IMR-90 (cell line): Measurements from ENCODE around the gene JAKMIP2.

ENCODE experiments used
- BHLHE40 ChIP-seq: fragments of 150-350 bp; IDR thresholded peaks from 2 replicates; pipeline ENCODE4 v1.6.1; 2016; ENCODE audit warnings: mild to moderate bottlenecking, low read depth, low read length
- CEBPB ChIP-seq: IDR thresholded peaks from 2 replicates; pipeline ENCODE4 v1.6.1; 2012; ENCODE audit warnings: low read depth, low read length, improper control_type of control experiment
- CTCF ChIP-seq: conservative IDR thresholded peaks from 2 replicates; pipeline ENCODE4 v1.5.1; 2012; ENCODE audit warnings: mild to moderate bottlenecking, low read depth, low read length, improper control_type of control experiment
- ELK1 ChIP-seq: fragments of 150-350 bp; IDR thresholded peaks from 2 replicates; pipeline ENCODE4 v1.6.1; 2016; ENCODE audit warnings: low read depth, mild to moderate bottlenecking, low read length, moderate library complexity, borderline replicate concordance
- MAZ ChIP-seq: IDR thresholded peaks from 2 replicates; pipeline ENCODE4 v1.6.1; 2012; ENCODE audit warnings: low read depth, mild to moderate bottlenecking, low read length, improper control_type of control experiment, moderate library complexity, borderline replicate concordance
- NFE2L2 ChIP-seq: fragments of 150-350 bp; IDR thresholded peaks from 2 replicates; pipeline ENCODE4 v1.6.1; 2016; ENCODE audit warnings: low read depth, mild to moderate bottlenecking, low read length
- POLR2A ChIP-seq: IDR thresholded peaks from 2 replicates; pipeline ENCODE4 v1.6.1; 2012; ENCODE audit warnings: mild to moderate bottlenecking, low read depth, low read length
- RAD21 ChIP-seq: IDR thresholded peaks from 2 replicates; pipeline ENCODE4 v1.6.1; 2012; ENCODE audit warnings: low read length, improper control_type of control experiment
- RFX5 ChIP-seq: IDR thresholded peaks from 2 replicates; pipeline ENCODE4 v1.8.0; 2012; ENCODE audit warnings: low read depth, mild to moderate bottlenecking, low read length, moderate library complexity
- TF ChIP-seq, protein P1 (sequence below): fragments of 150-350 bp; IDR thresholded peaks from 2 replicates; pipeline ENCODE4 v1.6.1; 2017; ENCODE audit warnings: mild to moderate bottlenecking, antibody characterized with exemption, low read length, low read depth

- TF ChIP-seq CTCF (no peak), POLR2A (no peak), CEBPB (no peak), RAD21 (no peak), ELK1 (no peak), RFX5 (no peak), NFE2L2 (no peak), MAZ (no peak), BHLHE40 (no peak)
- TF ChIP-seq, protein P1, sequence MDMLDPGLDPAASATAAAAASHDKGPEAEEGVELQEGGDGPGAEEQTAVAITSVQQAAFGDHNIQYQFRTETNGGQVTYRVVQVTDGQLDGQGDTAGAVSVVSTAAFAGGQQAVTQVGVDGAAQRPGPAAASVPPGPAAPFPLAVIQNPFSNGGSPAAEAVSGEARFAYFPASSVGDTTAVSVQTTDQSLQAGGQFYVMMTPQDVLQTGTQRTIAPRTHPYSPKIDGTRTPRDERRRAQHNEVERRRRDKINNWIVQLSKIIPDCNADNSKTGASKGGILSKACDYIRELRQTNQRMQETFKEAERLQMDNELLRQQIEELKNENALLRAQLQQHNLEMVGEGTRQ = no peak
Observed at GRCh38 chr5:147735621-147736125, 46.9 kb downstream of the JAKMIP2 start.
